Measurements from ENCODE around the gene CBLB.

Gene CBLB

GRCh38 chr3:105885256-105885655 is 16.4 kb upstream of the CBLB start:
- H3K36me3 ChIP-seq: no peaks in the 10 kb centered on the region
- TF ChIP-seq CTCF (IDR thresholded peaks at IDR 0.05): no peak
- no peak overlapping the region for H3K4me3 ChIP-seq
- H3K9me3 ChIP-seq: no peaks in the 10 kb centered on the region
- H3K27ac ChIP-seq: no peak overlapping the region
- DNase-seq: no peak
- intact Hi-C loops (cut with DNase I; ENCODE audit: low total_unique reads): no loop called here
- peaks cover 0 to 10% (median 0%) of the 10 kb centered on the region in 4 donors for H3K4me1 ChIP-seq
- H3K27me3 ChIP-seq: no peaks in the 10 kb centered on the region

- Histone ChIP-seq H3K36me3 (no peaks in the 10 kb centered on the region), H3K4me1 (peaks cover 0 to 10% (median 0%) of the 10 kb centered on the region in 4 donors), H3K27ac (no peak overlapping the region), H3K9me3 (no peaks in the 10 kb centered on the region), H3K27me3 (no peaks in the 10 kb centered on the region), H3K4me3 (no peak overlapping the region)
- TF ChIP-seq CTCF (IDR thresholded peaks at IDR 0.05): no peak
- DNase-seq: no peak
- intact Hi-C loops (cut with DNase I; ENCODE audit: low total_unique reads): no loop called here
These were observed 15.1 kb upstream of the CBLB start for GRCh38 chr3:105883798-105884377.

- no peak for DNase-seq
- Histone ChIP-seq H3K36me3 (no peaks in the 10 kb centered on the region), H3K4me3 (no peak overlapping the region), H3K27ac (no peak overlapping the region), H3K9me3 (no peaks in the 10 kb centered on the region), H3K4me1 (peaks cover 0 to 10% (median 0%) of the 10 kb centered on the region in 4 donors), H3K27me3 (no peaks in the 10 kb centered on the region)
- TF ChIP-seq CTCF (IDR thresholded peaks at IDR 0.05): no peak
- intact Hi-C loops (cut with DNase I; ENCODE audit: low total_unique reads): no loop called here
These were observed 12.0 kb upstream of the CBLB start for GRCh38 chr3:105880681-105881290.

- H3K4me3 ChIP-seq: no peak overlapping the region
- intact Hi-C loops (cut with DNase I; ENCODE audit: low total_unique reads): no loop called here
- no peak for TF ChIP-seq CTCF (IDR thresholded peaks at IDR 0.05)
- DNase-seq: no peak
- H3K4me1 ChIP-seq: peaks cover 0 to 10% (median 0%) of the 10 kb centered on the region in 4 donors
- no peaks in the 10 kb centered on the region for H3K27me3 ChIP-seq
- no peaks in the 10 kb centered on the region for H3K9me3 ChIP-seq
- H3K27ac ChIP-seq: no peak overlapping the region
- H3K36me3 ChIP-seq: no peaks in the 10 kb centered on the region
These were observed 9.2 kb upstream of the CBLB start for GRCh38 chr3:105878061-105878460.

GRCh38 chr3:105877336-105877910 is 8.6 kb upstream of the CBLB start:
- no peak for TF ChIP-seq CTCF (IDR thresholded peaks at IDR 0.05)
- DNase-seq: no peak
- Histone ChIP-seq H3K9me3 (no peaks in the 10 kb centered on the region), H3K4me3 (no peak overlapping the region), H3K27ac (no peak overlapping the region), H3K27me3 (no peaks in the 10 kb centered on the region), H3K4me1 (peaks cover 0 to 10% (median 0%) of the 10 kb centered on the region in 4 donors), H3K36me3 (no peaks in the 10 kb centered on the region)
- intact Hi-C loops (cut with DNase I; ENCODE audit: low total_unique reads): no loop called here

Measured in tibial artery (tissue), 4 donors.